Measurements from ENCODE around the gene ACADS.

- TF ChIP-seq POLR2AphosphoS5 (IDR thresholded peaks at IDR 0.05; ENCODE audit: borderline replicate concordance, low read depth, low read length) (no peak), EZH2 (IDR thresholded peaks at IDR 0.05) (no peak), FOXP2 (optimal IDR thresholded peaks at IDR 0.05; ENCODE audit: control extremely low read depth, extremely low read length, insufficient read depth) (no peak)
Observed at GRCh38 chr12:120737557-120738251, 12.1 kb downstream of the ACADS start.

Data from SK-N-MC (cell line).